GDM1 (cell line): ENCODE results near the gene ZSWIM3.
"Not testable (repeated sequence)": the region's sequence is repeated elsewhere in the genome, so short reads cannot be mapped to it uniquely, and the experiment has no call there.

Experiments
- DNase-seq: peaks from one replicate; lab custom pipeline; 2025; lab: John Stamatoyannopoulos, UW

Gene ZSWIM3

DNA sequence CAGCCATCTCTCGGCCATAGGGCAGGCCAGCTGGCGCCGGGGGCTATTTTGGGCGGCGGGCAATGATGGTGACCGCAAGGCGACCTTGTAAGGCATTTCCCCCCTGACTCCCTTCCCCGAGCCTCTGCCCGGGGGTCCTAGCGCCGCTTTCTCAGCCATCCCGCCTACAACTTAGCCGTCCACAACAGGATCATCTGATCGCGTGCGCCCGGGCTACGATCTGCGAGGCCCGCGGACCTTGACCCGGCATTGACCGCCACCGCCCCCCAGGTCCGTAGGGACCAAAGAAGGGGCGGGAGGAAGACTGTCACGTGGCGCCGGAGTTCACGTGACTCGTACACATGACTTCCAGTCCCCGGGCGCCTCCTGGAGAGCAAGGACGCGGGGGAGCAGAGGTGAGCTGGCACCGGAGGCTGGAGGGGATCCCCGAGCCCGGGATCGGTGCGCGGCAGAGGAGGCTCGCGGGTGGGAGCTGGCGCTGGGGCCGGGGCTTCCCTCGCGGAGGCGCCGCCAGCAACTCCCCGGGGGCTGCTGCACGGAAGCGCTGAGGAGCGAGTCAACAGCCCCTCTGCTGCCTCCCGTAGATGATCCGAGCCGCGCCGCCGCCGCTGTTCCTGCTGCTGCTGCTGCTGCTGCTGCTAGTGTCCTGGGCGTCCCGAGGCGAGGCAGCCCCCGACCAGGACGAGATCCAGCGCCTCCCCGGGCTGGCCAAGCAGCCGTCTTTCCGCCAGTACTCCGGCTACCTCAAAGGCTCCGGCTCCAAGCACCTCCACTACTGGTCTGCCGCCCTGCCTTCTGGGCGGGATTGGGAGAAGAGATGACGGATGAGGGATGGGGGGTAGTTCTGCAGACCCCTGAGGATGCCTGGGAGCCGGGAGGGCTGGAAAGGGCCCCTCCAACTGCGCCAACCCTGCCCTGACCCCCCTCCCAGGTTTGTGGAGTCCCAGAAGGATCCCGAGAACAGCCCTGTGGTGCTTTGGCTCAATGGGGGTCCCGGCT, 33.9 kb downstream of the ZSWIM3 start, which contains the start of the genes CTSA and NEURL2:
CTSA (plus strand) TSS at position 351 of the 999 bp plus-strand sequence; CDS start at position 585, 234 bp downstream.
NEURL2 (minus strand) TSS at position 224 of the 999 bp plus-strand sequence; CDS start at position 7, 217 bp downstream.
- peak; percentile 79 for DNase-seq

DNA sequence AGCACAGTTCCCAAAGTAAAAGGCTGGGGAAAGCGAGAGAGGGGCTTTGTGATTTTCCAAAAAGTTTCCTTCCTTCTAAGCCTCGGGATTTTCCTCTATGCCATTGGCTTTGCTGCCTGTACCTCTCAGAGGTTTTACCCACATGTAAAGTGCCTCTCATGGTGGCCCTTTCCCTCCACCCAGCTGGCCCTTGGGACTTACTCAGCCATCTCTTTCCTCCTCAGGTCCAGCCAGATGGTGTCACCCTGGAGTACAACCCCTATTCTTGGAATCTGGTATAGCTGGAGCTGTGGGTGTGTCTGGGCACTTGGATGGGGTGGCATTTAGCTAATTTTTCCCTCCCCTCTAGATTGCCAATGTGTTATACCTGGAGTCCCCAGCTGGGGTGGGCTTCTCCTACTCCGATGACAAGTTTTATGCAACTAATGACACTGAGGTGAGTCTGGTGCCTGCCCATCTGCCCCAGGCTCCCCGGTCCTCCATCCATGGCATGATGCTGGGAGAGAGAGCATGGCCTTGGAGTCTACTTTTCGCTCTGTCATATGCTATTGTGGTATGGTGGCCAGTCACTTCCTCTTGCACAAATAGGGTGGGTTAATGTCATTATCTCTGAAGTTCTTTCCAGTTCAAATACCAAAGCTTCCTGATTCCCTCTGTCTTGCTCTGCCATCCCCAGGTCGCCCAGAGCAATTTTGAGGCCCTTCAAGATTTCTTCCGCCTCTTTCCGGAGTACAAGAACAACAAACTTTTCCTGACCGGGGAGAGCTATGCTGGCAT, 34.8 kb downstream of the ZSWIM3 start:
- DNase-seq = no peak

DNA sequence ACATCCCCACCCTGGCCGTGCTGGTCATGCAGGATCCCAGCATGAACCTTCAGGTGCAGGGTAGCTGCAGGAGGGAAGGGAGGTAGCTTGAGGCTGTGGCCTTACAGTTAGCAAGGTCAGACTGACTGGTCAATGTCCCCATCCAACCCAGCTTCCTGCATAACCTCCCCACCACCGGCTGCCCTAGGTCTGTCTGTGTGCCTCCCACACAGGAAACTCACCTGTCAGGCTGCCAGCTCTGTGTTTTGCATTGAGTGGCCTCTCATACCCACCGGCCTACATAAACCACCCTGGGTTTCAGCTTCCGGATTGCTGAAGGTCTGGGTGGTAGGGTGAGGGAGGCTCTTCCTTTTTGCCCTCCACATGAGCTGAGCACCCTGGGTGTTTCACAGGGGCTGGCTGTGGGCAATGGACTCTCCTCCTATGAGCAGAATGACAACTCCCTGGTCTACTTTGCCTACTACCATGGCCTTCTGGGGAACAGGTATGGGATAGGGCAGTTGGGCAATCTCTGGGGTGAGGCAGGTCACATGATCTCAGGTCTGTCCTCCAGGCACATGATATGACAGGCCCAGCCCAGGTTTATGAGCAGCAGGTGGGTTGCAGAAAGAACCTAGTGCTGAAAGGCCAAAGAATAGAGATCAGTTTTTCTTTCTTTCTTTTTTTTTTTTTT, 35.5 kb downstream of the ZSWIM3 start:
- DNase-seq = no peak

DNA sequence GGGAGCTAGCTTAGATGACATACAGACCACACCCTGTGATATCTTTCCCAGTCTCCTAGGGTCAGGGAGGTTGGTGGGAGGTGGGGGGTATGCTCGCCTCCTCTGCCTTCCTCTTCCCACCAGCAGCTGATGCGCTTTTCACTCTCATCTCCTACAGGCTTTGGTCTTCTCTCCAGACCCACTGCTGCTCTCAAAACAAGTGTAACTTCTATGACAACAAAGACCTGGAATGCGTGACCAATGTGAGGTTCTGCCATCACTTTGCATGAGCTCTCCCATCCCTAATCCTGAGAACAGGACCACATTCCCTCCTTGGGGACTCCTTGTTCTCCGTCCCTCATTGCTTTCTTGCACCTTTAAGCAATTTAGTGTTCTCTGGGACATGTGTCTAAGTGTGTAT, 36.4 kb downstream of the ZSWIM3 start:
- no peak for DNase-seq

DNA sequence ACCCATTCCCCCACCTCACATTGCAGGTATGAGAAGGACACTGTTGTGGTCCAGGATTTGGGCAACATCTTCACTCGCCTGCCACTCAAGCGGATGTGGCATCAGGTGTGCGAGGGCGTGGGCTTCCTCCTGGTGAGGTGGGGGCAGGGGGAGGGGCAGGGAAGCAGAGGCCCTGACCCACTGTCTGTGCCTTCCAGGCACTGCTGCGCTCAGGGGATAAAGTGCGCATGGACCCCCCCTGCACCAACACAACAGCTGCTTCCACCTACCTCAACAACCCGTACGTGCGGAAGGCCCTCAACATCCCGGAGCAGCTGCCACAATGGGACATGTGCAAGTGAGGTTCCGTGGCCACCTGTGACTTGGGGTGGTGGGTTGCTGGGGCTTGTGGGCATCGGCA, 37.4 kb downstream of the ZSWIM3 start:
- no peak for DNase-seq

DNA sequence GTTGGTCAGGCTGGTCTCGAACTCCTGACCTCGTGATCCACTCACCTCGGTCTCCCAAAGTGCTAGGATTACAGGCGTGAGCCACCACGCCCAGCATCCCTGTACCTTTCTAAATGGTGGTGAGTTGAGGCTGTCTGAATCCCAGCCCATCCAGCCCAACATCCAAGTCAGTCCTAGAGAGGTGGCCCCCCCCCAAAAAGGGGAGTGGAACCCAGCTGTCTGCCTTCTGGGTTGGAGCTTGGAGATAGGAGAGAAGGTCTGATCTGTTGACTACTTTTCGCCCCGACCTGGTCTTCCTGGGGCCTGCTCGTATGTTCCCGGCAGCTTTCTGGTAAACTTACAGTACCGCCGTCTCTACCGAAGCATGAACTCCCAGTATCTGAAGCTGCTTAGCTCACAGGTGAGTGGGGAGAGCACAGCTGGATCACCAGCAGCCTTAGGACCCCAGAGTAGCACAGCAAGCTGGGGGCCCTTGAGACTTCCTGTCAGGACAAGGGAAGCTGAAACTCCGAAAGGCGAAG, 39.3 kb downstream of the ZSWIM3 start:
- no peak for DNase-seq

DNA sequence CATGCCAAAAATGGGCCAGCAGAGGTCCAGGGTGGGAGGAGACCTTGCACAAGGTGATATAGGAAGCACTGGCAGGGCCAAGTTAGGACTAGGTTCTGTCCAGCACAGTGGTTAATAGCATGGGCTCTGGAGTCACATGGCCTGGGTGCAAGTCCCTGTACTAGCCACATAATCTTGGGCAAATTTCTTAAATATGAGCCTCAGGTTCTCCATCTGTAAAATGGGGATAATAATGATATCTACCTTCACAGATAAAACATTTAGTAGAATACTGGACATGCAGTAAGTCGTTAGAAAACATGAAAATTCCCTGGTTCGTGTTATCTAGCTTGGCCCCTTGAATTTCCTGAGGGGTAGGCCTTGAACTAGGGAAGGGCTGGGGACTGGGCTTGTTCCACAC, 39.9 kb downstream of the ZSWIM3 start:
- DNase-seq = no peak

DNA sequence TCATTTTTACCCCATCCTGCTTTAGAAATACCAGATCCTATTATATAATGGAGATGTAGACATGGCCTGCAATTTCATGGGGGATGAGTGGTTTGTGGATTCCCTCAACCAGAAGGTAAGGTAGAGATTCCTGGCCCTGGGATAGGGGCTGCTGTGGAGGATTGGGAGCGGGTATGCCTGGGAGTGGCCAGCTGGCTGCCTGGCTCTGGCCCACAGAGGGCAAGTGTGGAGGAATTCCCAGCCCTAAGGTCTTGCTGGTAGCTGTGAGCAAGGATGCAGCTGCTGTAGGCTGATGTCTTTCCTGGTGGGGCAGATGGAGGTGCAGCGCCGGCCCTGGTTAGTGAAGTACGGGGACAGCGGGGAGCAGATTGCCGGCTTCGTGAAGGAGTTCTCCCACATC, 40.3 kb downstream of the ZSWIM3 start:
- no peak for DNase-seq

DNA sequence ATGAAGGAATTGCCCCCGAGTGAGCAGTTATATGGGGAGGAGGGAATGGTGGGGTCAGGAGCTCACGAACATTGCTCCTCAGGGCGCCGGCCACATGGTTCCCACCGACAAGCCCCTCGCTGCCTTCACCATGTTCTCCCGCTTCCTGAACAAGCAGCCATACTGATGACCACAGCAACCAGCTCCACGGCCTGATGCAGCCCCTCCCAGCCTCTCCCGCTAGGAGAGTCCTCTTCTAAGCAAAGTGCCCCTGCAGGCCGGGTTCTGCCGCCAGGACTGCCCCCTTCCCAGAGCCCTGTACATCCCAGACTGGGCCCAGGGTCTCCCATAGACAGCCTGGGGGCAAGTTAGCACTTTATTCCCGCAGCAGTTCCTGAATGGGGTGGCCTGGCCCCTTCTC, 40.9 kb downstream of the ZSWIM3 start:
- no peak for DNase-seq

DNA sequence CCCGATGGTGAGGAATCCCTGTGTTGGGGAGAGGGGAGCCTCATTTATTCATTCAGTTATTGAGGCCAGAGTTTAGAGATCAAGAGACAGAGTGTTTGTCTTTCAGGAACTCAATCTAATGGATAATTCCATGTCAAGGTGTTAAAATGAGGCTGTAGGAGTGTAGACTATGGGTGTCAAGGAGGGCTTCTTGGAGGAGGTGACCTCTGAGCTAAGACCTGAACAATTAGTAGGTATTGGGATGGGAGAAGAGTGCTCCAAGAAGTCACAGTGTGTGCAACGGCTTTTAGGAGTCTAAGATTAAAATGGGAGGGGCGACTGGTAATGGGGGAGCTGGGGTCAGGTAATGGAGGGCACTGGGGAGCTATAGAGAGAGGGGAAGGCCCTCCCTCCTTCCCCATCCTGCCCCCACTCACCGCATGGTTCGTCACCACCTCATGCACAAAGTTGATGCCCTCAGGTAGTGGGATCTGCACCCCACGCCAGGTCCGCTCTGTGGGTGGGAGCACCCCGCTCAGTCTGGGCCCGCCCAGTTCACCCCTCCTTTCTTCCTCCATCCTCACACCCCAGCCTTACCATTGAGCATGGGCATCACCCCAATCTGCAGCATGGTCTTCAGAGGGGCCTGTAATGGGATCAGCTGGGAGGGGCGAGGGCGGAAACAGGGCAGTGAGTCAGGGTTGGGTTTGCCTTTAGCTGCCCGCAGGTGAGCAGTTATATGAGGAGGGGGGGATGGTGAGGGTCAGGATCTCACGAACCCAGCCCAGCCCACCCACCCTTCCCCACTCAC, 41.8 kb downstream of the ZSWIM3 start:
- DNase-seq = no peak

DNA sequence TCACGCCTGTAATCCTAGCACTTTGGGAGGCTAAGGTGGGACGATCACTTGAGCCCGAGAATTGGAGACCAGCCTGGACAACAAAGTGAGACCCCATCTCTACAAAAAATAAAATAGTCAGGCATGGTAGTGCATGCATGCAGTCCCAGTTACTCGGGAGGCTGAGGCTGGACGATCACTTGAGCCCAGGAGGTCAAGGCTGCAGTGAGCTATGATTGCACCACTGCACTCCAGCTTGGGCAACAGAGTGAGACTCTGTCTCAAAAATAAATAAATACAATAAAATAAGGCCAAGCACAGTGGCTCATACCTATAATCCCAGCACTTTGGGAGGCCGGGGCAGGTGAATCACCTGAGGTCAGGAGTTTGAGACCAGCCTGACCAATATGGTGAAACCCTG, 43.9 kb downstream of the ZSWIM3 start:
- not testable (repeated sequence) for DNase-seq

DNA sequence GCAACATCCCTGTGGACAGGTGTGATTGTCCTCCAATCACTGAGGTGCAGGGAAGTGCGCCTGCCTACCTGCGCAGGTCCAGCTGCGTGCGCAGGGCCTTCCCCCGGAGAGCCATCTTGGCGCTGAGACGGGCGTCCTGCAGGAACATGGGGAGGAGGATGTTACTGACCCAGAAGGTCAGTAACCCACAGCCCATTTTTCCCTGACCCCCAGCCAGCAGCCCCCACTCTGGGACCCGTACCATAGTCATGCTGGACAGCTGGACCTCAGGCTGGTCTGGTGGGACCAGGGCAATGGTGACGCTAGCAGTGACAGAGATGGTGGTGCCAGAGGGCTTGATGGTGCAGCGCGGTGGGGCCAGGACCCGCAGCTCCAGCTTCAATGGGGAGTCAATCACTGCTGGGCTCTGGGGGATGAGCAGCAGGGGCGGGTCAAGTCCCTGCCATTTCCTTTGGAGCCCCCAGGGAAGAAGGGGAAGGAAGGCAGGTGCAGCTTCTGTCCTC, 44.8 kb downstream of the ZSWIM3 start:
- no peak for DNase-seq

DNA sequence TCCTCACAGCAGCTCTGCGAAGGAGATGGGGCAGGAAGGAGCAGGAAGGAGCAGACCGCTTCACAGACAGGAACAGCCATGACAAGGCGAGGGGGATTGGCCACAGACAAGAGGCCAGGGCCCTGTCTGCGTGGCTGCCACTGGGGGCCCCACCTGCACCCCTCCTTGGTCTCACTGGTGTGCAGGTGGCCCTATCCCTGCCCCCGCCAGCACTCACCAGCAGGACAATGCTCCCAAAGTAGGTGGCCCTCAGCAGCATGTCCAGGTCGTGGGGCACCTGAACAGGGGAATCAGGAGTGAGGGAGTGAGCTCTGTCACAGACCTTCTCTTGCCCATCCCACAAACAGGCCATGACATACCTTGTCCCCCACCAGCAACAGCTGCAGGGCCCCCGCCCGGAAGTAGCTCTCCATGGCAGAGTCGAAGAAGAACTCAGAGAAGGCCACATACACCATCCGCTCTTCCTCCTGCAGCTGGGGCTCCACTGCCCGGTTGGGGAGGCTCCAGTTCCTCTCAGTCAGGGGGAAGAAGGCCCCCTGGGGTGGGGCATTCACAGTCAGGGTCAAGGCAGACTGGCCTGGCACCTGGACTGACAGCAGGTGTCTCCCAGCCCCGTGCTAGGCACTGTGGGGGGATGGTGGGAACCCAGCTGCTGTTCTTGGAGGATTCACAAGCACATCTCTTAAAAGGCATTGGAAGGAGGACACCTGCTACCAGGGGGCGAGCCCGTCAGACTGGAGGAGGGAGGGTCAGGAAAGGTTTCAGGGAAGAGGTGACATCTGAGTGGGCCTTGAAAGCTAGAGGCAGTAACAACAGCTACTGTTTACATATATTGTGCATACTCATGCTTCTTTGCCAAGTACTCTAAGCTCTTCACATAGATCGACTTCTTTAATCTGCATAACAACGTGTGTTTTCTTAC, 47.4 kb downstream of the ZSWIM3 start:
- no peak for DNase-seq

DNA sequence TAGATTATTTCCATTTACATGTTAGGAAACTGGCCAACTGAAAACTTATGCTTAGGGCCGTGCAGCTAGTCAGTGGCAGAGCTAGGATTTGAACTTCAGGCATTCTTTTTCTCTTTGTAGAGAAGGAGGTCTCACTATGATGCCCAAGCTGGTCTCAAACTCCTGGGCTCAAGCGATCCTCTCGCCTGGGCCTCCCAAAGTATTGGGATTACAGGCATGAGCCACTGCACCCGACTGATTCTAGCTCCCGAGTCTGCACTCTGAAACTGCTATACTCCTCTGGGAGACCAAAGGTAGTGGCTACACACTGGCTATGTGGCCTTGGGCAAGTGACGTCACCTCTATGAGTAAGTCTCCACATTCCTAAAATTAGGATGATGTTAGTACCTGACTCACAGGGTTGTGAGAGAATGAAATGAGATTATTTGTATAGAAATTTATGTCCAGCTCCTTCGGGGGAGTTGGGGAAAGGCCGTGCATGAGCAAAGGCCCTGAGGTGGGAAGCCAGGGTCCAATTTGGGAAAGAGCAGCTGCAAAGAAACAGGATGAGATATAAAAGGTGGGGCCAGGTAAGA, 48.2 kb downstream of the ZSWIM3 start:
- DNase-seq = no peak

DNA sequence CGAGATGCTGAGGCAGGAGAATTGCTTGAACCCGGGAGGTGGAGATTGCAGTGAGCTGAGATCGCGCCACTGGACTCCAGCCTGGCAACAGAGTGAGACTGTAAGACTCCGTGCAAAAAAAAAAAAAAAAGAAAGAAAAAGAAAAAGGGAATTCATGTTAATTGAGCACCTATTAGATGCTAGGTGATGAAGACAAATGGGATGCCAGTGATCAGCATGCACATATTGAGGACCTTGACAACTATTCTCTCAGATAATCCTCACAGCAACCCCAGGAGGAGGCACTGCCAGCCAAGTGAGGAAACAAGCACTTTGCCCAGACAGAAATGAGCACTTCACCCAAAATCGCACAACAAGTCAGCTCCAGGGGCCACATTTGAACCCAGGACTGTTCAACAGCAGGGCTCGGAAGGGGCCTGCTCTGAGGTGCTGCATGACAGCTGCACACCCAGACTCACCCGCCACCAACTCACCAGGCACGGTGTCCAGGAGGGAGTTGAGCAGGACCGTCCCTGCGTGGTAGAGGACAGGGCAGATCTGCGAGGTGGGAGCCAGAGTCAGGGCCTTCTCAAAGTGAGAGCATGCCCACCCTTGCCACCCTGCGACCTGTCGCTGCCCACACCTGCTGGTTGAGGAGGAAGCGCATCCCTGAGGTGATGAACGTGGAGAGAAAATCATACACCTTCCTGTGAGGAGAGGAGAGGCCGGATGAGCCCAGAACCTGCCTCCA, 50.0 kb downstream of the ZSWIM3 start:
- no peak for DNase-seq

DNA sequence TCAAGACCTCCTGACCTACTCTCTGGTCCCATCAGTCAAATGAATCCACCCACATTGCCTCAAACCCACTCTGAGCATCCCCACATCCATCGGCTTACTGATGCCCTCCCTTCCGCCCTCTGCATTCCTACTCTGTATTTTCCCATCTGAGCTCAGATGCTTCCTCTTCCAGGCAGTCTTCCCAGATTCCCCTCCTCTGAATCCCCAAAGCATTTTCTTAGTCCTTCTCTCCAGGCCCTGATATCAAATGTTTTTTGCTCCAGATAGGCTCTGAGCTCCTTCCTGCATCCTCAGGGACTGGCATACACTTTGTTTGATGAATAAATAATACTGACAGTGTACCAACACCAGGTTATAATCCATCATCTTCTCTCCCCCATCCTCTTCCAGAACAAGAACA, 50.7 kb downstream of the ZSWIM3 start:
- DNase-seq = no peak

DNA sequence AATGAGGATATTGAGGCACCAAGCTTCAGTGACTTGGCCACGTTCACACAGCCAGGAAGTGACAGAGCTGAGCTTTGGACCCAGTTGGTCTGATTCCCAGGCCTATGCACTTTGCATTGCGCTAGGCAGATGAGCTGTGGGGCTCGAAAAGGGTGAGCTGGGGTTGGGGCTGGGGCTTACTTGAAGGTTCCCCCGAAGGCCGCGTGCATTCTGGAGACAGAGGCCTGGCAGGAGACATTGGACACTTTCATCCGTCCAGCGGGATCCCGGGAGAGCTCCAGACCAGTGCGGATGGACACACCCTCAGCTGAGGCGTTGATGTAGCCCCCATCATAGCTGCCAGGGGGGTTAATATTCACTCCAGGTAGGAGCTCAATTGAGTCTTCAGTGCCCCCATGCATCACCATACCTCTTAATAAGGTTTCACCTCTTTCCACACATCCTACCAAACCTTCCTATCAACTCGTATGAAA, 52.0 kb downstream of the ZSWIM3 start:
- DNase-seq = no peak

DNA sequence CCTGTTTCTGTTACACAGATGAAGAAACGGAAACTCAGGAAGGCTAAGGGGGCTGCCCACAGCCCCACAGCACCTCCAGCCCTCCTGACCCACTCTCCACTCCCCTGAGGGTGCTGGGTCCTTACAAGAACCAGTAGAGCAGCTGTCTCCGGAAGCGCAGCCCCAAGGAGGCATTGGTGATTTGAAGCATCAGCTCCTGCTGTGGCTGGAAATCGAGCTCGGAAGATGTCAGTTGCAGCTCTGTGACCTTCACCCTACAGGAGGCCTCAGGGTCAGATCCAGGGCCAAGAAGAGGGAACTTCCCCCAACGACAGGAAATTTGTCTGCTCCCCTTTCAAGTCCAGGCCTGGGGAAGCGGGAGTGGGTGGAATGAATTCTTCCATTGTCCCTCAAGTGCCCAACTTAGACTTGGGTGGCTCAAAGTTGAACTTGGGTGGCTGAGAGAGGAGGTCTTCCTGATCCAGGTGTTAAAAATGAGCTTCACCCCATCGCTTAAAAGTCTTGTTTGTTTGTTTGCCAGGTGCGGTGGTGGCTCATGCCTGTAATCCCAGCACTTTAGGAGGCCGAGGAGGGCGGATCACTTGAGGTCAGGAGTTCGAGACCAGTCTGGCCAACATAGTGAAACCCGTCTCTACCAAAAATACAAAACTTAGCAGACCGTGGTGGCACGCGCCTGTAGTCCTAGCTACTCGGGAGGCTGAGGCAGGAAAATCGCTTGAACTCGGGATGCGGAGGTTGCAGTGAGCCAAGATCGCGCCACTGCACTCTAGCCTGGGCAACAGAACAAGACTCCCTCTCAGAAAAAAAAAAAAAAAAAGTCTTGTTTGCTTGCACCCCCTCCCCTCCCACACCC, 52.6 kb downstream of the ZSWIM3 start:
- DNase-seq = no peak
